ENCODE measurements around the gene TMTC2.
"Not testable (repeated sequence)": the region's sequence is repeated elsewhere in the genome, so short reads cannot be mapped to it uniquely, and the experiment has no call there.

The TMTC2 gene

DNA sequence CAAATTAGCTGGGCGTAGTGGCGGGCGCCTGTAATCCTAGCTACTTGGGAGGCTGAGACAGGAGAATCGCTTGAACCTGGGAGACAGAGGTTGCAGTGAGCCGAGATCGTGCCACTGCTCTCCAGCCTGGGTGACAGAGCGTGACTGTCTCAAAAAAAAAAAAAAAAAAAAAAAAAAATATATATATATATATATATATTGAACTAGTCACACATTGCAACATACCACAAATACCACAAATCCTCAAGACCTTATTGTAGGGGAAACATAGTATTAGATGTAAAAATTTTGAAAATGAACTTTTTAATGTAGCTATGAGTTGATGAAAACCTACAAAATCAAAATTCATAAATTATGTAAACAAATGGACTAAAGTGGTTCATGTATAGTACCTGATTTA, 158.4 kb downstream of the TMTC2 start:
- DNase-seq (ENCODE audit: low spot score) = not testable (repeated sequence)

DNA sequence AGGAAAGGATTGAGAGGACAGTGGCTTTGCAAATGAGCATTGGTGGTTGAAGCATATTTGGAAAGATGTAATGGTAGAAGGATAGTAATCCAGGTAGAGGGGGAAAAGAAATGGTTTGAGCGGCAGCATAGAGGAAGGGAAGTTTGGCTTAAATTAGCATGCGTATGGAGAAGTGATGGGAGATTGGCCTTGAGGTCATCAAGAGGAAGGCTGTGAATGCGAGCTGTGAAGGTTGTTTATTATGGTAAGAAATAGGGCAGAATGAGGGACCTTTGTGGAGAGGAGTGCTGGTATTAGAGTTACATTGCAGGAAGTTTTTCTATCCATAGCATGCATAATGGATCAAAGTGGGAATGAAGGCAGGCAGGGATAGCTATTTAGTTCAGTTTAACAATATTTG, 162.1 kb downstream of the TMTC2 start:
- no peak for DNase-seq (ENCODE audit: low spot score)

- no peak for DNase-seq (ENCODE audit: low spot score)
Measured at GRCh38 chr12:82852529-82852928, 165.8 kb downstream of the TMTC2 start.

DNA sequence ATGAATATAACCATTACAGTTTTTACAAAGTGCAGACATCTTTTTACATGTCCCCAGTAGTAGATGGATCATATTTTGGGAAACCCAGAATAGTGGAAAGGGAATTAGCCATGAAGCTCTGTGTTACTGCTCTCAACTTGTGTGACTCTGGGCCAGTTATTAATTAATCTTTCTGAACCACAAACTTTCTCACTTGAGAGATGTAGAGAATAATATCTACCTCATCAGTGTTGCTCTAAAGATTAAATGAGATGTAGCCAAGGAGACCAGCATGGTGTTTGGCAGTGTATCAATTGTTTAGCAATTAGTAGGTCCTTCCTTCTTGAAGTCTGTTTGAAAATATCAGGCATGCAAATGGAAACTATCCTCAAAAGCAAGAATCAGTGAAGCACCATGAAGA, 169.2 kb downstream of the TMTC2 start:
- DNase-seq (ENCODE audit: low spot score) = no peak

GRCh38 chr12:82857276-82857675, 170.6 kb downstream of the TMTC2 start:
- DNase-seq (ENCODE audit: low spot score) = no peak

- DNase-seq (ENCODE audit: low spot score) = no peak
Measured at GRCh38 chr12:82857911-82858533, 171.3 kb downstream of the TMTC2 start.

- no peak for DNase-seq (ENCODE audit: low spot score)
Measured at GRCh38 chr12:82858534-82858917, 171.8 kb downstream of the TMTC2 start.

- peak; percentile 8 for DNase-seq (ENCODE audit: low spot score)
Measured at GRCh38 chr12:82862069-82862841, 175.5 kb downstream of the TMTC2 start.

- DNase-seq (ENCODE audit: low spot score) = no peak
Measured at GRCh38 chr12:82862876-82863649, 176.4 kb downstream of the TMTC2 start.

DNA sequence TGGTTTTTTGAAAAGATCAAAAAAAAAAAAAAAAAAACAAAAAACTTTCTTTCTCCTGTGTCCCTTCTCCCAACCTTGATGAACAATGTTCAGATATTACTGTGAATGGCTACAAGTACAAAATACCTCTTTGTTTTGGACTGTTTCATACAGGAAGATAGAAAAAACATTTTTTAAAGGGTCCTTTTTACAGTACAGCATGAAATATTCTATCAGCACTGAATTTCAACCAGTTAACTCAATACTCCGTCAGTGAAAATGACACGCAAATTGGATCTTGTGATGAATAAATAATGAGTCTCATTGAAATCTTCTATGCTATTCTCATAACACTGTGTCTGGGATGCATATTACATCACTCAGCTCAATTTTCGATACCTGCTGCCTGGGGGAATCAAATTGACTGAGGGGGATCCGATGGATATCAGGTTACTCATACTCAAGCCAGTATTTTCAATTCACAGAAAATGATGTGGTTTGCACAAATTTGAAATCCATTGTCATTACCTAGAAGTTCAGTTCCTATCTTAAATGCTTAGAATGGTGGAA, 179.6 kb downstream of the TMTC2 start:
- DNase-seq (ENCODE audit: low spot score) = no peak

GRCh38 chr12:82866946-82867345, 180.2 kb downstream of the TMTC2 start:
- DNase-seq (ENCODE audit: low spot score) = no peak

DNA sequence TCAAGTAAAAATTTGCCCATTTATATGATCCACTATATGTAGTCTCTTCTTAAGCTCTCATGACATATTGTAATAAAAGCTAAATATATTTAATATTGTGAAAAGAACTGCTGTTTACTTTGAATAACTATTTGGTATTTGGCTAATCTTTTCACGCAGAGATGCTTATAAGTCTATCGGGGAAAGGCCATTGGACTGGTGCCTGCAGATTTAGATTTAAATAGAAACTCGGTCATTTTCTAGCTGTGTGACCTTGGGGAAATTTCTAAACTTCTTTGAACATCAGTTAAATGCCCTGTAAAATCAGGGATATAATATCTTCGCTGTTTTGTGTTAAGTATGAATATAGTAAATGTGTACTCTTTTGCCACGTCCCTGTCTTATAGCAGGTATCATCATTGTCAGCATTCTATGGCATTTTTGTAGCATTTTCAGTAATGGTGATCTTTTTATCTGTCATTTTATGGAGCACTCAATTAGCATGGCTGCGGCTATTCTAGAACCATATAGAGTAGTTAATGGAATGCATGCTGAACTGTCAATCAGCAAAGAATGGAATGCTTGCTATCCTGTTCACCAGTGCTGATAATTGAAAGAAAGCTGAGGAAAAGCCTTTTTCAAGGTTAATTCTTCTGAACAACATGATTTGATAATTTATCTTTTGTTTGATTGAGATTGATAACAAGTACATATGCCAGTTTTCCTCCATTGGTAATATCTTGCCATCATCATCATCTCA, 181.2 kb downstream of the TMTC2 start:
- no peak for DNase-seq (ENCODE audit: low spot score)

DNA sequence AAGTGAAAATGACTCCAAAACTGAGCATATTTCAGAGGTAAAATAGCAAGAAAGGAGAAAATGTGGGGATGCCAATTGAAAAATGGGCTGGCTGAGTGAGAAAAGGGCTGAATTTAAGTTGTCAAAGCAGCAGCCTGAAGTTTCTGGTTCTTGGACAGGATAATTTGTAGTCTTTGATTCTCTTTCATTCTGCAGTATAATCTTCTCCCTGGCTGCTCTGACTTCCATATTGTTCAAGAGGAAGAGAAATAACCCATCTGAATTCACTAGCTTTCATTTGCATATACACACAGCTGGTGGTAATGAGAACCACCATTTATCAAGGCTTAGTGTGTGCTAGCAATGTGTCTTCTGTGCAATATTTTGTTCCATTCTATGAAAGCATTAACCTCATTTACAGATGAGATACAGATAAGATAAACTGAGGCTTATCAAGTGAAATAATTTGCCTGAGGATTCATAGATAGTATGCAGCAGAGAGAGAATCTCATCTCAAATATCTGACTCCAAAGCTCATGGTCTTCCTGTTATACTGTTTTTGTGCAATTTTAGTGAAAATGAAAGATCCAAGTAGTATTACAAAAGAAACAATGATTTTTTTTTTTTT, 184.2 kb downstream of the TMTC2 start:
- no peak for DNase-seq (ENCODE audit: low spot score)

DNA sequence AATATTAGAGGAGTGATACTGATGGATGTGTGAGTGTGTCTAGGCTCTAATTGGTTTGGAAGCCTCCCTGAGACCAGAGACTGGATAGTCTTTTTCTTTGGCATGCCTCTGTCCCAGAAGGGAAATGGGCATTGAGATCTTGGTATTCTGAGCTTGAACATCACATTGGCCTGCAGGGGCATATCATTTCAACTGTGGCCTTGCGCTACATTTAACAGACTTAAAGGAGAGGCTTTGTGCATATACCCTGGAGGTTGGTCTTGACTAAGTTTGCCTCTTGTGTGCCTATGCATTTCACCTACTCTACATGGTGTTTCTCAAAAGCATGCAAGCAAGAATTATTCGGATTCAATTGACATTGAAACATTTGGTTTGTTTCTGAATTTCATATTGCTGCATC, 185.4 kb downstream of the TMTC2 start:
- DNase-seq (ENCODE audit: low spot score) = no peak

- DNase-seq (ENCODE audit: low spot score) = no peak
Measured at GRCh38 chr12:82873309-82873708, 186.6 kb downstream of the TMTC2 start.

- no peak for DNase-seq (ENCODE audit: low spot score)
Measured at GRCh38 chr12:82873951-82874350, 187.2 kb downstream of the TMTC2 start.

GRCh38 chr12:82874945-82875344, 188.2 kb downstream of the TMTC2 start:
- no peak for DNase-seq (ENCODE audit: low spot score)

- DNase-seq (ENCODE audit: low spot score) = no peak
Measured at GRCh38 chr12:82876075-82876474, 189.4 kb downstream of the TMTC2 start.

GRCh38 chr12:82877963-82878362, 191.3 kb downstream of the TMTC2 start:
- no peak for DNase-seq (ENCODE audit: low spot score)

DNA sequence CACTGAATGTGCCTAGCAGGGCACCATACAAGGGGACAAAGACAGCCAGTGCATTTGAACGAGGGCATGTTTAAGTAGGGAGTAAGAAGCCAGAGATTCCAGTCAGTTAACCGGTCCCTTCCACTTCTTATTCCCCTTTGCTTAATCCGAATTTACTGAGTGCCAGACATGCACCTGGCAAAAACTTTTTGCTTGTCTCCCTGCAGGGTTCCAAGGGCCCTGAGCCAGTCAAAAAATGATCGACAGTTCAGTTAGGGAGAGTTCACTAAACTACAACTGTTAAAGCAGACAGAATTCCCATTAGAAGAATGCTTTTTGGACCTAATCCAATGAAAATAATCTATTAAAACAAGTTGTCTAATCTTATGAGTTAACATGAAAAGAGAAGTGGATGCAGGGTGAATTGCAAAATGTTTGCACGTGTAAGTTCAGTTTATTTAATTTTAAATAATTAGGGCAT, 193.8 kb downstream of the TMTC2 start:
- no peak for DNase-seq (ENCODE audit: low spot score)
